HL-60 (cell line): ENCODE measurements around the gene SIL1.

Experiments used
- DNase-seq, 2 experiments: peaks; one replicate each; pipeline ENCODE4 v3.0.0-alpha.2; 2010 to 2020; ENCODE audit warnings: low read depth in 1 of 2, low spot score in 1 of 2
- H3K27ac ChIP-seq: fragments of 250-450 bp; sonication (Bioruptor Pico); replicated peaks from 2 replicates; pipeline ENCODE4 v1.5.1; 2020; ENCODE audit warnings: mild to moderate bottlenecking, moderate library complexity
- H3K27me3 ChIP-seq: fragments of 250-450 bp; sonication (Bioruptor Pico); 2 replicates; pipeline ENCODE4 v1.5.1; 2021; ENCODE audit warnings: mild to moderate bottlenecking, moderate library complexity; ENCODE audit not compliant: insufficient read depth, poor library complexity, severe bottlenecking
- H3K4me3 ChIP-seq: replicated peaks from 2 replicates; pipeline ENCODE4 v1.5.1; 2011; ENCODE audit warnings: mild to moderate bottlenecking, control low read depth, low read length; ENCODE audit not compliant: insufficient read depth
- GABPA ChIP-seq: IDR thresholded peaks from 2 replicates; pipeline ENCODE4 v1.6.1; 2012; ENCODE audit warnings: low read depth
- POLR2AphosphoS5 ChIP-seq: IDR thresholded peaks from 2 replicates; pipeline ENCODE4 v1.6.1; 2012; ENCODE audit warnings: low read depth
- SPI1 ChIP-seq: IDR thresholded peaks from 2 replicates; pipeline ENCODE4 v1.6.1; 2012; ENCODE audit warnings: low read depth, mild to moderate bottlenecking, borderline replicate concordance
- TF ChIP-seq, protein P1 (sequence below): IDR thresholded peaks from 2 replicates; pipeline ENCODE4 v1.6.1; 2012; ENCODE audit warnings: low read depth; ENCODE audit not compliant: insufficient replicate concordance
- TF ChIP-seq, protein P2 (sequence below): IDR thresholded peaks from one replicate; pipeline ENCODE4 v1.5.1; 2011; ENCODE audit warnings: low read length, control low read depth, inconsistent platforms; ENCODE audit not compliant: insufficient read depth

The SIL1 gene

GRCh38 chr5:138936225-138936967 lies 261.8 kb downstream of the SIL1 start:
- H3K27ac ChIP-seq, result no peak overlapping the region
- DNase-seq, result no peak
- H3K4me3 ChIP-seq, result no peak overlapping the region
- TF ChIP-seq GABPA (no peak), POLR2AphosphoS5 (no peak)
- TF ChIP-seq, protein P1, sequence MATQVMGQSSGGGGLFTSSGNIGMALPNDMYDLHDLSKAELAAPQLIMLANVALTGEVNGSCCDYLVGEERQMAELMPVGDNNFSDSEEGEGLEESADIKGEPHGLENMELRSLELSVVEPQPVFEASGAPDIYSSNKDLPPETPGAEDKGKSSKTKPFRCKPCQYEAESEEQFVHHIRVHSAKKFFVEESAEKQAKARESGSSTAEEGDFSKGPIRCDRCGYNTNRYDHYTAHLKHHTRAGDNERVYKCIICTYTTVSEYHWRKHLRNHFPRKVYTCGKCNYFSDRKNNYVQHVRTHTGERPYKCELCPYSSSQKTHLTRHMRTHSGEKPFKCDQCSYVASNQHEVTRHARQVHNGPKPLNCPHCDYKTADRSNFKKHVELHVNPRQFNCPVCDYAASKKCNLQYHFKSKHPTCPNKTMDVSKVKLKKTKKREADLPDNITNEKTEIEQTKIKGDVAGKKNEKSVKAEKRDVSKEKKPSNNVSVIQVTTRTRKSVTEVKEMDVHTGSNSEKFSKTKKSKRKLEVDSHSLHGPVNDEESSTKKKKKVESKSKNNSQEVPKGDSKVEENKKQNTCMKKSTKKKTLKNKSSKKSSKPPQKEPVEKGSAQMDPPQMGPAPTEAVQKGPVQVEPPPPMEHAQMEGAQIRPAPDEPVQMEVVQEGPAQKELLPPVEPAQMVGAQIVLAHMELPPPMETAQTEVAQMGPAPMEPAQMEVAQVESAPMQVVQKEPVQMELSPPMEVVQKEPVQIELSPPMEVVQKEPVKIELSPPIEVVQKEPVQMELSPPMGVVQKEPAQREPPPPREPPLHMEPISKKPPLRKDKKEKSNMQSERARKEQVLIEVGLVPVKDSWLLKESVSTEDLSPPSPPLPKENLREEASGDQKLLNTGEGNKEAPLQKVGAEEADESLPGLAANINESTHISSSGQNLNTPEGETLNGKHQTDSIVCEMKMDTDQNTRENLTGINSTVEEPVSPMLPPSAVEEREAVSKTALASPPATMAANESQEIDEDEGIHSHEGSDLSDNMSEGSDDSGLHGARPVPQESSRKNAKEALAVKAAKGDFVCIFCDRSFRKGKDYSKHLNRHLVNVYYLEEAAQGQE, result no peak
- TF ChIP-seq, protein P2, sequence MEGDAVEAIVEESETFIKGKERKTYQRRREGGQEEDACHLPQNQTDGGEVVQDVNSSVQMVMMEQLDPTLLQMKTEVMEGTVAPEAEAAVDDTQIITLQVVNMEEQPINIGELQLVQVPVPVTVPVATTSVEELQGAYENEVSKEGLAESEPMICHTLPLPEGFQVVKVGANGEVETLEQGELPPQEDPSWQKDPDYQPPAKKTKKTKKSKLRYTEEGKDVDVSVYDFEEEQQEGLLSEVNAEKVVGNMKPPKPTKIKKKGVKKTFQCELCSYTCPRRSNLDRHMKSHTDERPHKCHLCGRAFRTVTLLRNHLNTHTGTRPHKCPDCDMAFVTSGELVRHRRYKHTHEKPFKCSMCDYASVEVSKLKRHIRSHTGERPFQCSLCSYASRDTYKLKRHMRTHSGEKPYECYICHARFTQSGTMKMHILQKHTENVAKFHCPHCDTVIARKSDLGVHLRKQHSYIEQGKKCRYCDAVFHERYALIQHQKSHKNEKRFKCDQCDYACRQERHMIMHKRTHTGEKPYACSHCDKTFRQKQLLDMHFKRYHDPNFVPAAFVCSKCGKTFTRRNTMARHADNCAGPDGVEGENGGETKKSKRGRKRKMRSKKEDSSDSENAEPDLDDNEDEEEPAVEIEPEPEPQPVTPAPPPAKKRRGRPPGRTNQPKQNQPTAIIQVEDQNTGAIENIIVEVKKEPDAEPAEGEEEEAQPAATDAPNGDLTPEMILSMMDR, result no peak
- no peaks in the 10 kb centered on the region for H3K27me3 ChIP-seq

DNA sequence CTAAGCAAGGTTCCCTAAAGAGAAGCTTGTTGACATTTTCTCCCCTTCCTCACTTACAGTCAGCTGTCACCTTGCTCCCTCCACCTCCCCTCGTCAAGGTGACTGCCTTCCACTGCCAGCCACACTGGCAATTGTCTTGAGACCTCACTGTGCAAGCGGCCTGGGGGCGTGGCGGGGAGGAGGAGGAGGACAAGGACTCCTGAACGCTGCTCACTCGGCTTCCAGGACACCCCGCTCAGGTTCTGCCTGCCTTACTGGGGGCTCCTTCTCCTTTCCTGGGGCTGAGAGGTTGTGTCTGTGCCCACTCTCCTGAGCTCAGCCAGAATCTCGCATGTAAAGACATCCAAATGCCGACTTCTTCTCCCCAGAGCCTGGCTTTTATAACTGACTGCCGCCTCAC lies 262.7 kb downstream of the SIL1 start:
- no peak for DNase-seq
- no peak overlapping the region for H3K27ac ChIP-seq
- no peaks in the 10 kb centered on the region for H3K27me3 ChIP-seq
- TF ChIP-seq POLR2AphosphoS5 (no peak), SPI1 (no peak), GABPA (no peak)
- TF ChIP-seq, protein P1, result no peak
- TF ChIP-seq, protein P2, result no peak
- no peak overlapping the region for H3K4me3 ChIP-seq

DNA sequence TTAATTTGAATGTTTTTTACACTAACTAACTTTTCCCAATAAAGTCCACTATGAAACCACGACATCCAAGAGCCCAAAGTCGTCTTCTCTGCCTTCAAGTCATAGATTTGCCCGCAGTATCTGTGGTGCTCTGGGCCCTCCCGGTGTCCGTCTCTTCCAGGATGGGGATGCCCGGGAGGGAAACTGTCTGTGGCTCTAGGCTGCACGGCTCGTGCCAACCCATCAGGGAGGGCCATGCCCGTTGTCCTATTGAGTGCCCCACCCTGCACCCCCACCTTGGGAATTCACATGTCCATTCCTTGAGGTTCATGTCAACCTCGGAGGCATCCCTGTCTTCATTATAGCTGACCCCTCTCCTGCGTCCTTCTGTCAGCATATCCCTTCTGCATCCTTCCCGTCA lies 263.2 kb downstream of the SIL1 start:
- DNase-seq, result no peak
- H3K4me3 ChIP-seq, result no peak overlapping the region
- H3K27ac ChIP-seq, result no peak overlapping the region
- H3K27me3 ChIP-seq, result no peaks in the 10 kb centered on the region
- TF ChIP-seq, protein P1, result no peak
- no peak for TF ChIP-seq GABPA
- no peak for TF ChIP-seq SPI1
- TF ChIP-seq POLR2AphosphoS5, result no peak
- TF ChIP-seq, protein P2, result no peak
